ENCODE data around the gene ATP8A2. TPM values are rescaled to one million over a fixed set of nuclear protein-coding genes. Genes with fewer than 3 reads are reported as not detected.

Gene ATP8A2
- total and polyA plus RNA-seq, 2 of the 8 experiments (the other 6 are each of a cell fraction or from before 2014, with no cell fraction given): 2.4 to 8.3 TPM

DNA sequence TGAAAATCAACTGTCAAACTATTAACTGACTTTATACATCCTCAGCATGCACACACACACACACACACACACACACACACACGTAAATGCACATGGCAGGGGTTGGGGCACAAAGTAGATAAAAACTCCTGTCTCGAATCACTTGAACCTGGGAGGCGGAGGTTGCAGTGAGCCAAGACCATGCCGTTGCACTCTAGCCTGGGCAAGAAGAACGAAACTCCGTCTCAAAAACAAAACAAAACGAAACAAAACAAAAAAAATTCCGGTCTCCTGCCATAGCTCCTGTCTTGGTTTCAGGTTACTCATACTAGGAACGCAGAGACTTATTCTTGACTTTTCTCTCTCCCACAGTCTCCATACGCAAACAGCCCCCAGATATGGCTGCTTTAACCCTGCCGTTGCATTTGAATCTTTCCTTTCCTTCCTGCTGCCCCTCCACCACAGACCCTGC is 531.1 kb downstream of the ATP8A2 start:
- Histone ChIP-seq H3K79me1 (ENCODE audit: low read depth, low read length) (no peaks in the 10 kb centered on the region), H3K27ac (ENCODE audit: low read depth, low read length) (no peak overlapping the region), H2BK120ac (replicated peaks; ENCODE audit: low read depth, low read length) (no peak overlapping the region), H3K9me3 (ENCODE audit: insufficient read depth in 2 of 2, low read depth in 1 of 2, low read length in 1 of 2) (peaks cover 17 to 19% of the 10 kb centered on the region in 2 experiments), H2AK5ac (ENCODE audit: low read depth, low read length) (0 out of 2 replicates have a peak overlapping the region, but pooled peaks have one; percentile 84), H3K23ac (ENCODE audit: insufficient read length) (no peak overlapping the region), H3K4me1 (replicated peaks in 1 of 4; ENCODE audit: control insufficient read depth in 3 of 4, insufficient read depth in 4 of 4, low read length in 3 of 4) (peaks cover 0 to 4% (median 3%) of the 10 kb centered on the region in 4 experiments; a peak in 3 of 7 replicates), H3K9ac (replicated peaks in 1 of 4; ENCODE audit: extremely low read depth in 1 of 4, low read depth in 3 of 4, low read length in 3 of 4) (no peak overlapping the region), H4K8ac (ENCODE audit: extremely low read depth, insufficient read depth, low read length) (no peak overlapping the region), H2BK12ac (ENCODE audit: low read depth, low read length) (peak overlapping the region; percentile 92; the same call in 1 of the 2 replicates), H4K91ac (replicated peaks; ENCODE audit: insufficient read length, low read length) (peak overlapping the region; percentile 8), H2BK20ac (ENCODE audit: low read length) (0 out of 2 replicates have a peak overlapping the region, but pooled peaks have one; percentile 66), H3K4me3 (ENCODE audit: extremely low read depth in 1 of 4, insufficient read depth in 2 of 4, low read depth in 3 of 4, low read length in 4 of 4) (no peak overlapping the region), H3K14ac (ENCODE audit: insufficient read length) (no peak overlapping the region), H4K20me1 (replicated peaks in 1 of 2; ENCODE audit: control insufficient read depth in 1 of 2, insufficient read depth in 2 of 2, low read length in 2 of 2) (no peaks in the 10 kb centered on the region), H3K56ac (replicated peaks; ENCODE audit: insufficient read length, low read depth, low read length) (no peak overlapping the region), H3K4me2 (ENCODE audit: insufficient read depth in 1 of 2, low read depth in 2 of 2, low read length in 2 of 2) (no peak overlapping the region), H2BK15ac (ENCODE audit: low read length) (0 out of 2 replicates have a peak overlapping the region, but pooled peaks have one; percentile 32), H3K27me3 (replicated peaks in 1 of 4; ENCODE audit: control insufficient read depth in 3 of 4, extremely low read depth in 1 of 4, insufficient read depth in 3 of 4, low read length in 3 of 4) (no peaks in the 10 kb centered on the region; a peak in 1 of 7 replicates), H3K36me3 (ENCODE audit: control insufficient read depth in 2 of 4, insufficient read depth in 4 of 4, low read length in 3 of 4) (no peaks in the 10 kb centered on the region), H3K23me2 (ENCODE audit: low read depth, low read length) (no peaks in the 10 kb centered on the region; the same call in 1 of the 2 replicates), H3K18ac (ENCODE audit: extremely low read depth, low read length) (0 out of 2 replicates have a peak overlapping the region, but pooled peaks have one; percentile 62), H4K5ac (ENCODE audit: insufficient read length, low read depth, low read length) (no peak overlapping the region), H2BK5ac (ENCODE audit: low read depth, low read length) (peak overlapping the region; percentile 28; the same call in 1 of the 2 replicates), H3K4ac (replicated peaks; ENCODE audit: insufficient read length, low read depth, low read length) (no peak overlapping the region), H2AFZ (ENCODE audit: low read length) (no peak overlapping the region), H3K79me2 (ENCODE audit: control insufficient read depth in 1 of 2, insufficient read depth in 2 of 2, low read length in 2 of 2) (no peaks in the 10 kb centered on the region)
- POLR2A ChIA-PET (ENCODE audit: partially characterized antibody): no interaction called here
- CTCF ChIA-PET (ENCODE audit: partially characterized antibody): no interaction called here
- DNase-seq (ENCODE audit: low read depth in 1 of 2, low spot score in 2 of 2): no peak
- WGBS, 2 experiments (ENCODE audit: extremely low coverage in 1 of 2, insufficient coverage in 1 of 2, insufficient read length in 1 of 2, insufficient replicate concordance in 2 of 2, low coverage in 1 of 2, low lambda C conversion rate in 2 of 2, missing lambda C conversion rate in 1 of 2): 87% methylated on average over 11 of the region's 11 CpGs; no CpG with 5 or more reads in 1 of the 2 experiments
- no peak for FAIRE-seq
- TF ChIP-seq SP1 (IDR thresholded peaks at IDR 0.05; ENCODE audit: low read depth, low read length) (no peak), SP4 (IDR thresholded peaks at IDR 0.05; ENCODE audit: low read length) (no peak), RAD21 (IDR thresholded peaks at IDR 0.05 in 1 of 2, conservative IDR thresholded peaks at IDR 0.05 in 1 of 2; ENCODE audit: low read depth in 2 of 2, low read length in 2 of 2) (no peak), CBX5 (IDR thresholded peaks at IDR 0.05; ENCODE audit: low read depth, low read length) (no peak), KDM4A (IDR thresholded peaks at IDR 0.05; ENCODE audit: low read depth, low read length, severe bottlenecking) (no peak), POLR2AphosphoS5 (IDR thresholded peaks at IDR 0.05; ENCODE audit: low read depth, low read length) (no peak), GTF2F1 (IDR thresholded peaks at IDR 0.05; ENCODE audit: borderline replicate concordance, low read depth, low read length) (no peak), SIN3A (conservative IDR thresholded peaks at IDR 0.05 in 1 of 2, IDR thresholded peaks at IDR 0.05 in 1 of 2; ENCODE audit: low read depth in 1 of 2, low read length in 2 of 2) (no peak), TAF7 (optimal IDR thresholded peaks at IDR 0.05; ENCODE audit: borderline replicate concordance, low read depth, low read length) (no peak), SAP30 (IDR thresholded peaks at IDR 0.05; ENCODE audit: insufficient read depth, insufficient replicate concordance, low read length) (no peak), TEAD4 (IDR thresholded peaks at IDR 0.05; ENCODE audit: low read depth, low read length) (no peak), CEBPB (IDR thresholded peaks at IDR 0.05; ENCODE audit: low read depth, low read length) (no peak)
- TF ChIP-seq, protein P1, sequence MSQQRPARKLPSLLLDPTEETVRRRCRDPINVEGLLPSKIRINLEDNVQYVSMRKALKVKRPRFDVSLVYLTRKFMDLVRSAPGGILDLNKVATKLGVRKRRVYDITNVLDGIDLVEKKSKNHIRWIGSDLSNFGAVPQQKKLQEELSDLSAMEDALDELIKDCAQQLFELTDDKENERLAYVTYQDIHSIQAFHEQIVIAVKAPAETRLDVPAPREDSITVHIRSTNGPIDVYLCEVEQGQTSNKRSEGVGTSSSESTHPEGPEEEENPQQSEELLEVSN (IDR thresholded peaks at IDR 0.05): no peak

All from H1 (cell line).